Measurements from ENCODE around the gene MYO1H. TPM values are rescaled to one million over a fixed set of nuclear protein-coding genes. Genes with fewer than 3 reads are reported as not detected.

The MYO1H gene
- total RNA-seq, 4 donors from 2014 or later = 0.13 to 0.88 (median 0.67) TPM; not detected in 1

DNA sequence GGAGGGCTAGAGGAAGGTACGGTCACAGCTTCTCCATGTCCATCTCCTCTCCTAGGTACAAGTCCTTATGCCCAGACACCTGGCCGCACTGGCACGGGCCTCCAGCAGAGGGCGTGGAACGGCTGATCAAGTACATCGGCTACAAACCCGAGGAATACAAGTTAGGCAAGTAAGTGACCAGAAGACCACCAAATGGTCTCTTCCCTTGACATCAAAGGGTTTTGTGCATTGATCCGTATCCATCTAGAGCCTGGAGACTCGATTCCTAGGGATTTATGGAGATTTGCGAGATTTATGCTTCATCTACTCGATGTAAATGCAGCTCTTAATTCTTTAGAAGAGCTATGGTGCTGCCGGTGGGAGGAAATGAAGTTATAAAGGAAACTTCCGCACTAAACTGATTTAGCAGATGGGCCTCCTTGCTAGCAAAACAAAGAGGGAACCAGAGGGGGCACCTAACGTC is 85.2 kb downstream of the MYO1H start:
- no peaks in the 10 kb centered on the region for H3K27me3 ChIP-seq
- no peaks in the 10 kb centered on the region for H3K9me3 ChIP-seq
- peak; percentile 95 to 98 for DNase-seq
- H3K4me3 ChIP-seq (replicated peaks in 1 of 3) = no peak overlapping the region
- TF ChIP-seq CTCF (IDR thresholded peaks at IDR 0.05) (peak; percentile 52 to 88 (median 84)), POLR2A (IDR thresholded peaks at IDR 0.05) (no peak)
- peaks cover 39 to 50% of the 10 kb centered on the region in 2 donors for H3K4me1 ChIP-seq
- H3K36me3 ChIP-seq = no peaks in the 10 kb centered on the region
- H3K27ac ChIP-seq = peak overlapping the region; percentile 87 to 93 (median 91)
- 18 to 29% methylated on average over 13 to 14 of the region's 14 CpGs for WGBS, 2 donors
- intact Hi-C loops (cut with DNase I) = loop anchor here (5.0 kb wide), 1 partner anchor 44 kb away; the partner anchor contains the start of genes KCTD10 and UBE3B

DNA sequence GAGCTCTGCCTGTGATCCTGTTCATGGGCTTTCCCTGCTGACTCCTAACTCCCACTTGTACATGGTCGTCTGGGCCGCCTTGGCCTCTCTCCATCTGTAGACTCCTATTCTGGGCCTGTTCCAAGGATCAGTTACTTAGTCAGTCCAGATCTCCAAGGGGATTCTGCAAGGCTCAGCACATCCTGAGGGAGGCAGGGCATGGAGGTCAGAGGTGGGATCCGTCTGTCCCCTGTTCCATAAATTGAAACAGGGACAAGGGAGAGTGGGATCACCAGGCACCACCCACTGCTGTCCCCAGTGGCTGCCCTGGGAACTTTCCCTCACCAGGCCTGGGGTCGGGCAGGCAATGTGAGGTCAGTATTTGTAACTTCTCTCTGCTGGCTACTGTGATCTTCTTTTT is 85.9 kb downstream of the MYO1H start:
- Histone ChIP-seq H3K27ac (peak overlapping the region; percentile 87 to 93 (median 91)), H3K36me3 (no peaks in the 10 kb centered on the region), H3K4me3 (replicated peaks in 1 of 3) (no peak overlapping the region), H3K27me3 (no peaks in the 10 kb centered on the region), H3K9me3 (no peaks in the 10 kb centered on the region), H3K4me1 (peaks cover 39 to 50% of the 10 kb centered on the region in 2 donors)
- TF ChIP-seq POLR2A (IDR thresholded peaks at IDR 0.05) = no peak
- peak in 3 of 6 experiments; percentile 23 to 38 (median 30) for TF ChIP-seq CTCF (IDR thresholded peaks at IDR 0.05)
- DNase-seq = peak; percentile 56 to 63
- intact Hi-C loops (cut with DNase I) = loop anchor here (5.0 kb wide), 1 partner anchor 44 kb away; the partner anchor contains the start of genes KCTD10 and UBE3B
- 63 to 64% methylated on average over 4 of the region's 4 CpGs for WGBS, 2 donors

GRCh38 chr12:109434582-109434981 is 86.9 kb downstream of the MYO1H start:
- peak overlapping the region; percentile 87 to 93 (median 91) for H3K27ac ChIP-seq
- H3K4me3 ChIP-seq (replicated peaks in 1 of 3) = no peak overlapping the region
- no peaks in the 10 kb centered on the region for H3K36me3 ChIP-seq
- peaks cover 45 to 59% of the 10 kb centered on the region in 2 donors for H3K4me1 ChIP-seq
- no peaks in the 10 kb centered on the region for H3K9me3 ChIP-seq
- peak in 1 of 2 donors; percentile 47 for TF ChIP-seq POLR2A (IDR thresholded peaks at IDR 0.05)
- TF ChIP-seq CTCF (IDR thresholded peaks at IDR 0.05) = no peak
- DNase-seq = peak; percentile 67 to 80
- intact Hi-C loops (cut with DNase I) = loop anchor here (5.0 kb wide), 1 partner anchor 43 kb away; the partner anchor contains the start of genes KCTD10 and UBE3B
- WGBS, 2 donors = 45 to 48% methylated on average over 7 of the region's 7 CpGs
- no peaks in the 10 kb centered on the region for H3K27me3 ChIP-seq

DNA sequence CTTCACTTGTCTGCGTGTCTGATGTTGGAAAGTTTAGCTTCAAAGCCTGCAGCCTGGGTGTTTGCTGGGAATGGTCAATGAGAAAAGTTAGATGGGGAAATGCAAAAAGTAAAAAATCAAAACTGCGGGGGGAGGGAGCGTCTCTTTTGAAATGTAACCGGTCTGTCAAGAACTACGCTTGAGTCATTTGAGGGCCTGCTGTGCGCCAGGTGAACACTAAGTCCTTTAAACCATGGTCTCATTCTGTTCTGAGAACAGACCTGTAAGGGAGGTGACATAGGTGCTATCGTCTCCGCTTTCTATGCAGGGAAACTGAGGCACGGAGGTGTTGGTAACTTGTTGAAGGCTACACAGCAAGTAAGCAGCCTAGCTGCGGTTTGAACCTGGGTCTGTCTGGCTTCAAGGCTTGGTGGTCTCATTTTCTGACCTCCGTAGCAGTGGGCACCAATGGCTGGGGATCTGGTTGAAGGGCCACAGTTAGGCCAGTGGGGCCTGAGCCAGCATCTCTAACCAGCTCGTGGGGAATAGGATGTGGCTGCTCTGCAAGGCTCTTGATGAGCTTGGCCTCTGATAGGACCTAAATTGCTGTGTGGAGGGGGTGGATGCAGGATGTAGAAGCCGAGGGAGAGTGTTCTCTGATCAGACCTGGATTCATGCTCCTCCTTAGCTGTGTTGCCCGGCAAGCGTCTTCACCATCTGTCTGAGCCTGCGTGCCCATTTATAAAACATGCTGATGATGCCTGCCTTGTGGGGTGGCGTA is 87.9 kb downstream of the MYO1H start:
- peak overlapping the region; percentile 87 to 93 (median 91) for H3K27ac ChIP-seq
- no peaks in the 10 kb centered on the region for H3K36me3 ChIP-seq
- peak; percentile 77 to 79 for DNase-seq
- H3K27me3 ChIP-seq = no peaks in the 10 kb centered on the region
- peak in 1 of 2 donors; percentile 57 for TF ChIP-seq POLR2A (IDR thresholded peaks at IDR 0.05)
- TF ChIP-seq CTCF (IDR thresholded peaks at IDR 0.05) = no peak
- no peaks in the 10 kb centered on the region for H3K9me3 ChIP-seq
- intact Hi-C loops (cut with DNase I) = no loop called here
- H3K4me3 ChIP-seq (replicated peaks in 1 of 3) = no peak overlapping the region
- peaks cover 52 to 67% of the 10 kb centered on the region in 2 donors for H3K4me1 ChIP-seq
- WGBS, 2 donors = 54 to 55% methylated on average over 15 to 17 of the region's 17 CpGs

DNA sequence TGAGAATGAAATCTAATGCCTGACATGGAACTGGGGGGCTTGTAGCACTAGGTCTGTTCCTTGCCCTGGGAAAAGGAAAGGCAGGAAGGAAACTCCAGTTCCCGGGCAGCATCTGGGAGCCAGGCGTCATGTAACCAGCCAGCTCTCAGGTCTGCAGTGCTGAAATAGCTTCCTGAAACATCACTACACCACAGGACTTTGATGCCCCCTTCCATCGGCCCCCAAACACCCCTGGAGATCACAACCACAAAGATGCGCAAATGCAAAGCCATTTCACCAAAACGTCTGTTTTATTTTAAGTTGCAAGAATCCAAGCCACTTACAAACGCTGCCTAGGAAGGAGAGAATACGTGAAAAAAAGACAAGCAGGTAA is 88.5 kb downstream of the MYO1H start:
- DNase-seq = no peak
- TF ChIP-seq POLR2A (IDR thresholded peaks at IDR 0.05) = no peak
- no peak for TF ChIP-seq CTCF (IDR thresholded peaks at IDR 0.05)
- Histone ChIP-seq H3K36me3 (no peaks in the 10 kb centered on the region), H3K4me1 (peaks cover 52 to 70% of the 10 kb centered on the region in 2 donors), H3K4me3 (replicated peaks in 1 of 3) (no peak overlapping the region), H3K9me3 (no peaks in the 10 kb centered on the region), H3K27me3 (no peaks in the 10 kb centered on the region), H3K27ac (peak overlapping the region; percentile 87 to 93 (median 91))
- WGBS, 2 donors = 70 to 75% methylated on average over 7 of the region's 7 CpGs
- intact Hi-C loops (cut with DNase I) = no loop called here
